Endometrial microvascular endothelial cells (primary cell): ENCODE measurements around the gene ARRDC3. TPM values are rescaled to one million over a fixed set of nuclear protein-coding genes. Genes with fewer than 3 reads are reported as not detected.
"Not testable (repeated sequence)": the region's sequence is repeated elsewhere in the genome, so short reads cannot be mapped to it uniquely, and the experiment has no call there.

Source experiments
- in situ Hi-C: cut with HindIII; loops from 2 replicates; pipeline ENCODE4 v1.10.0; 2017; ENCODE audit warnings: low sequenced_read_pairs, low pct_unique_long_range_greater_than_20kb; ENCODE audit errors: inconsistent ontology term
- total RNA-seq: library from RNA; depleted of rRNA; stranded (reverse); fragments of >200 nt; gene quantifications from one replicate; pipeline ENCODE4 v1.2.3, GENCODE V29; 2015; ENCODE audit errors: inconsistent ontology term

The ARRDC3 gene
- total RNA-seq, 1 donor from 2014 or later, result 25.1 TPM

- in situ Hi-C loops, result no loop called here
Observed at GRCh38 chr5:91332267-91333045, 50.7 kb downstream of the ARRDC3 start.

- in situ Hi-C loops, result no loop called here
Observed at GRCh38 chr5:91331705-91332104, 51.4 kb downstream of the ARRDC3 start.

- in situ Hi-C loops, result no loop called here
Observed at GRCh38 chr5:91329283-91329682, 53.8 kb downstream of the ARRDC3 start.

GRCh38 chr5:91328743-91329142 is 54.4 kb downstream of the ARRDC3 start:
- in situ Hi-C loops, result no loop called here

- in situ Hi-C loops, result not testable (repeated sequence)
Observed at GRCh38 chr5:91322981-91323380, 60.1 kb downstream of the ARRDC3 start.

GRCh38 chr5:91319667-91320066 is 63.5 kb downstream of the ARRDC3 start:
- in situ Hi-C loops, result no loop called here

GRCh38 chr5:91318724-91319123 is 64.4 kb downstream of the ARRDC3 start:
- in situ Hi-C loops, result no loop called here
